Measurements from ENCODE around the gene NDFIP1. TPM values are rescaled to one million over a fixed set of nuclear protein-coding genes. Genes with fewer than 3 reads are reported as not detected.
"Not testable (repeated sequence)": the region's sequence is repeated elsewhere in the genome, so short reads cannot be mapped to it uniquely, and the experiment has no call there.

NDFIP1 gene
- total and polyA plus RNA-seq, 2 experiments from 2014 or later: 55.2 to 75.3 TPM

DNA sequence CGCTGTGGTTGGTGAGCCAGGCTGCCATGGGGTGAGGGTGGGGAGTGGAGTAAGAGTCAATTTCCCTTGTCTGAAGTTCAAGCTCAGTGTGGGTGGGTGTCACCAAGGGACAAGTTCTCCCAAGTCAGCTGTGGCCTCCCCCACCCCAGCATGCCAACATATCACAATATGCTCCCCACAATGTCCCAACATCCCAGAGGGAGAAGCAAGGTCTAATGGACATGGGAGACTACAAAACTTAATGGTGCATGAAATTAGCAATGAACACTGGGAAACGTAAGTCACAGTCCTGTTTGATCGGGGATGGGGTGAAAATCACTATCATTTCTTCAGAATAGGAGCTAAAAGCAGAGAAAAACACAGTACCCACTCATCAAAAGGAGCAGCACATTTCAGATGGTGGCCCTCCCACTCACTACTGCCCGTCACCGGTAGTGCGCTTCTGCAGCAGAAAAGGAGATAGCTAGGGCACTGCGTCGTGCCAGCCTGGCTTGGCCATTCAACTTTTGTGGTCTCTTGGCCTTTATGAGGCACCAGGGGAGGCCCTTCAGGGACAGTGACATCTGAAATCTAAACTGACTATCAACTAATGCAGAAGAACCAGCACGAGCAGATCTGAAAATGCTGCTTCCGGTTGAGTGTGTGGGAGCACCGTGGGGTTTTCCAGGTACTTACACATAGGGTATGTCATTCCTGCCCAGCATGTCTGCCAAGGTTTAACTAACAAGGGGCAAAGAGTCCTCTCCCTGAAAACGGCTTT lies 20.5 kb upstream of the NDFIP1 start:
- WGBS, 2 experiments (ENCODE audit: low coverage in 1 of 2, low lambda C conversion rate in 2 of 2, missing lambda C conversion rate in 2 of 2): 80 to 84% methylated on average over 12 of the region's 12 CpGs
- in situ Hi-C loops (cut with MboI): no loop called here

GRCh38 chr5:142088855-142089479 lies 19.6 kb upstream of the NDFIP1 start:
- H3K4me1 ChIP-seq (ENCODE audit: insufficient read depth); H3K27ac ChIP-seq; DNase-seq; H3K36me3 ChIP-seq (ENCODE audit: low read depth); H3K79me2 ChIP-seq (ENCODE audit: insufficient read depth); H3K9me3 ChIP-seq (ENCODE audit: low read depth); H3K4me3 ChIP-seq; H3K9ac ChIP-seq; H3K27me3 ChIP-seq (replicated peaks; ENCODE audit: insufficient read depth); in situ Hi-C loops (cut with MboI); H3K9me2 ChIP-seq (ENCODE audit: insufficient read depth); H4K20me1 ChIP-seq (ENCODE audit: insufficient read depth); H3K4me2 ChIP-seq (ENCODE audit: unreplicated experiment); H3F3A ChIP-seq (ENCODE audit: insufficient read depth); H2AFZ ChIP-seq: not testable (repeated sequence)
- 81 to 82% methylated on average over 15 of the region's 15 CpGs for WGBS, 2 experiments (ENCODE audit: low coverage in 1 of 2, low lambda C conversion rate in 2 of 2, missing lambda C conversion rate in 2 of 2)

More for the DNA sequence above, 20.5 kb upstream of the NDFIP1 start:
- H3K4me3 ChIP-seq: no peak overlapping the region
- H3K9ac ChIP-seq: no peak overlapping the region
- H3K4me2 ChIP-seq (ENCODE audit: unreplicated experiment): no peak overlapping the region
- DNase-seq: no peak
- H3K4me1 ChIP-seq (ENCODE audit: insufficient read depth): no peaks in the 10 kb centered on the region
- H2AFZ ChIP-seq: no peak overlapping the region
- no peaks in the 10 kb centered on the region for H3K9me3 ChIP-seq (ENCODE audit: low read depth)
- H3K27ac ChIP-seq: no peak overlapping the region
- no peaks in the 10 kb centered on the region; the same call in 1 of the 2 replicates for H3K27me3 ChIP-seq (replicated peaks; ENCODE audit: insufficient read depth)
- H3F3A ChIP-seq (ENCODE audit: insufficient read depth): no peaks in the 10 kb centered on the region
- no peaks in the 10 kb centered on the region for H3K79me2 ChIP-seq (ENCODE audit: insufficient read depth)
- TF ChIP-seq EZH2 (IDR thresholded peaks at IDR 0.05; ENCODE audit: insufficient read depth, poor library complexity, severe bottlenecking): no peak
- TF ChIP-seq EZH2phosphoT487 (IDR thresholded peaks at IDR 0.05; ENCODE audit: insufficient read depth, low read depth): no peak
- H3K36me3 ChIP-seq (ENCODE audit: low read depth): no peaks in the 10 kb centered on the region
- H3K9me2 ChIP-seq (ENCODE audit: insufficient read depth): no peaks in the 10 kb centered on the region
- H4K20me1 ChIP-seq (ENCODE audit: insufficient read depth): no peaks in the 10 kb centered on the region

GRCh38 chr5:142091012-142091411 lies 17.6 kb upstream of the NDFIP1 start:
- Histone ChIP-seq H3K36me3 (ENCODE audit: low read depth) (no peaks in the 10 kb centered on the region), H3K9me3 (ENCODE audit: low read depth) (no peaks in the 10 kb centered on the region), H3K27me3 (replicated peaks; ENCODE audit: insufficient read depth) (no peaks in the 10 kb centered on the region; the same call in 1 of the 2 replicates), H3K9ac (no peak overlapping the region), H3K27ac (no peak overlapping the region), H4K20me1 (ENCODE audit: insufficient read depth) (no peaks in the 10 kb centered on the region), H3K4me2 (ENCODE audit: unreplicated experiment) (no peak overlapping the region), H3K79me2 (ENCODE audit: insufficient read depth) (no peaks in the 10 kb centered on the region), H3K4me1 (ENCODE audit: insufficient read depth) (no peaks in the 10 kb centered on the region), H3K4me3 (no peak overlapping the region), H3K9me2 (ENCODE audit: insufficient read depth) (no peaks in the 10 kb centered on the region), H3F3A (ENCODE audit: insufficient read depth) (no peaks in the 10 kb centered on the region), H2AFZ (no peak overlapping the region)
- WGBS, 2 experiments (ENCODE audit: low coverage in 1 of 2, low lambda C conversion rate in 2 of 2, missing lambda C conversion rate in 2 of 2): 78 to 83% methylated on average over 1 of the region's 1 CpG
- in situ Hi-C loops (cut with MboI): no loop called here
- TF ChIP-seq EZH2 (IDR thresholded peaks at IDR 0.05; ENCODE audit: insufficient read depth, poor library complexity, severe bottlenecking) (no peak), EZH2phosphoT487 (IDR thresholded peaks at IDR 0.05; ENCODE audit: insufficient read depth, low read depth) (no peak)
- no peak for DNase-seq

GRCh38 chr5:142091922-142092321 lies 16.7 kb upstream of the NDFIP1 start:
- Histone ChIP-seq H3K36me3 (ENCODE audit: low read depth) (no peaks in the 10 kb centered on the region), H3K9me3 (ENCODE audit: low read depth) (no peaks in the 10 kb centered on the region), H3K4me3 (no peak overlapping the region), H3K4me2 (ENCODE audit: unreplicated experiment) (no peak overlapping the region), H3K27ac (no peak overlapping the region), H3K4me1 (ENCODE audit: insufficient read depth) (no peaks in the 10 kb centered on the region), H3K79me2 (ENCODE audit: insufficient read depth) (no peaks in the 10 kb centered on the region), H3K9ac (no peak overlapping the region), H2AFZ (no peak overlapping the region), H3F3A (ENCODE audit: insufficient read depth) (no peaks in the 10 kb centered on the region), H3K9me2 (ENCODE audit: insufficient read depth) (no peaks in the 10 kb centered on the region), H4K20me1 (ENCODE audit: insufficient read depth) (no peaks in the 10 kb centered on the region), H3K27me3 (replicated peaks; ENCODE audit: insufficient read depth) (no peaks in the 10 kb centered on the region; the same call in 1 of the 2 replicates)
- 23 to 28% methylated on average over 2 of the region's 2 CpGs for WGBS, 2 experiments (ENCODE audit: low coverage in 1 of 2, low lambda C conversion rate in 2 of 2, missing lambda C conversion rate in 2 of 2)
- DNase-seq: no peak
- in situ Hi-C loops (cut with MboI): no loop called here
- TF ChIP-seq EZH2phosphoT487 (IDR thresholded peaks at IDR 0.05; ENCODE audit: insufficient read depth, low read depth) (no peak), EZH2 (IDR thresholded peaks at IDR 0.05; ENCODE audit: insufficient read depth, poor library complexity, severe bottlenecking) (no peak)
